B cell (primary cell): Measurements from ENCODE around the gene KCNQ2. TPM values are rescaled to one million over a fixed set of nuclear protein-coding genes. Genes with fewer than 3 reads are reported as not detected.

ENCODE experiments used
- ATAC-seq: fragments of 200-7000 bp; cut with Tn5 transposase; one replicate; pipeline ENCODE4 v1.10.0; 2021; ENCODE audit warnings: low read depth, mild to moderate bottlenecking, moderate number of reproducible peaks, moderate library complexity
- CTCF ChIA-PET: fragments of 350-600 bp; sonication (Branson Sonifier 250); formaldehyde crosslinking; loops from one replicate; lab custom pipeline; 2021; ENCODE audit warnings: antibody characterized with exemption, inconsistent platforms; lab: Charles Lee
- POLR2A ChIA-PET: fragments of 350-600 bp; sonication (Branson Sonifier 250); formaldehyde crosslinking; loops from one replicate; lab custom pipeline; 2021; ENCODE audit warnings: antibody characterized with exemption; lab: Charles Lee
- DNase-seq: peaks from one replicate; pipeline ENCODE4 v3.0.0; 2013
- H2AFZ ChIP-seq: 2 replicates; pipeline ENCODE4 v1.6.1; 2012; ENCODE audit warnings: mild to moderate bottlenecking, low read depth, low read length; ENCODE audit not compliant: insufficient read depth, poor library complexity, severe bottlenecking
- H3K27ac ChIP-seq, 2 donors: 1 replicate in 1 of 2; 2 replicates in 1 of 2; pipeline ENCODE4 v1.5.1; 2012 to 2013; ENCODE audit warnings: low read length in 2 of 2, mild to moderate bottlenecking in 2 of 2, moderate library complexity in 1 of 2
- H3K27me3 ChIP-seq, 4 experiments: fragments of 200-600 bp in 1 of 4; sonication (generic) in 1 of 4; replicated peaks in 1 of 4; 1 replicate in 2 of 4; 2 replicates in 2 of 4; pipeline versions ENCODE4 v1.6.1 to v1.7.0; 2013 to 2016; ENCODE audit warnings: low read length in 3 of 4, mild to moderate bottlenecking in 2 of 4, mixed read lengths in 1 of 4, moderate library complexity in 1 of 4; ENCODE audit not compliant: insufficient read depth in 4 of 4, control insufficient read depth in 3 of 4; ENCODE audit errors: control extremely low read depth in 1 of 4
- H3K36me3 ChIP-seq, 2 experiments: replicated peaks in 1 of 2; 1 replicate in 1 of 2; 2 replicates in 1 of 2; pipeline versions ENCODE4 v1.6.1 to v1.7.1; 2013; ENCODE audit warnings: low read length in 1 of 2; ENCODE audit not compliant: insufficient read depth in 2 of 2, control insufficient read depth in 1 of 2; ENCODE audit errors: control extremely low read depth in 1 of 2, extremely low read depth in 1 of 2
- H3K4me1 ChIP-seq, 2 donors: fragments of 200-600 bp in 1 of 2; sonication (generic) in 1 of 2; 1 replicate in 1 of 2; 2 replicates in 1 of 2; pipeline versions ENCODE4 v1.5.1 to v1.6.1; 2013 to 2017; ENCODE audit warnings: low read length in 2 of 2; ENCODE audit not compliant: control insufficient read depth in 2 of 2, insufficient read depth in 2 of 2
- H3K4me2 ChIP-seq: replicated peaks from 2 replicates; pipeline ENCODE3; 2012; ENCODE audit warnings: mild to moderate bottlenecking, low read depth, low read length; ENCODE audit not compliant: poor library complexity, severe bottlenecking
- H3K4me3 ChIP-seq, 5 experiments: fragments of 200-600 bp in 1 of 5; sonication (generic) in 1 of 5; 1 replicate in 3 of 5; 2 replicates in 2 of 5; pipeline versions ENCODE4 v1.5.1 to v1.7.0; 2011 to 2016; ENCODE audit warnings: low read length in 4 of 5, mild to moderate bottlenecking in 4 of 5, low read depth in 2 of 5, control low read depth in 1 of 5, moderate library complexity in 1 of 5; ENCODE audit not compliant: insufficient read depth in 1 of 5; ENCODE audit errors: control extremely low read depth in 1 of 5, extremely low read depth in 1 of 5
- H3K79me2 ChIP-seq: fragments of 200-600 bp; sonication (generic); one replicate; pipeline ENCODE4 v1.6.0; 2016; ENCODE audit warnings: low read length; ENCODE audit not compliant: control insufficient read depth, insufficient read depth
- H3K9ac ChIP-seq: fragments of 200-600 bp; sonication (generic); 2 replicates; pipeline ENCODE4 v1.6.1; 2017; ENCODE audit warnings: mild to moderate bottlenecking, low read length, moderate library complexity
- H3K9me3 ChIP-seq, 3 donors: one replicate each; pipeline versions ENCODE4 v1.6.1 to v1.7.1; 2013; ENCODE audit warnings: low read length in 2 of 3; ENCODE audit not compliant: control insufficient read depth in 2 of 3, insufficient read depth in 1 of 3; ENCODE audit errors: control extremely low read depth in 1 of 3
- H4K20me1 ChIP-seq: 2 replicates; pipeline ENCODE4 v1.6.0; 2012; ENCODE audit warnings: mild to moderate bottlenecking, low read length; ENCODE audit not compliant: insufficient read depth, control insufficient read depth, poor library complexity, severe bottlenecking
- H3K27ac Mint-ChIP-seq: one replicate; pipeline ENCODE4 v1.8.0; 2021; ENCODE audit warnings: mixed read lengths
- H3K27me3 Mint-ChIP-seq: one replicate; pipeline ENCODE4 v1.8.0; 2021; ENCODE audit warnings: mixed read lengths
- H3K4me1 Mint-ChIP-seq: one replicate; pipeline ENCODE4 v1.8.0; 2021; ENCODE audit warnings: mixed read lengths
- H3K4me3 Mint-ChIP-seq: one replicate; pipeline ENCODE4 v1.8.0; 2021; ENCODE audit warnings: mixed read lengths
- H3K9me3 Mint-ChIP-seq: one replicate; pipeline ENCODE4 v1.8.0; 2022; ENCODE audit warnings: mixed read lengths; ENCODE audit not compliant: insufficient read depth
- CTCF ChIP-seq: fragments of 200-600 bp; IDR thresholded peaks from one replicate; pipeline ENCODE4 v1.8.0; 2022; ENCODE audit warnings: antibody characterized with exemption, mild to moderate bottlenecking
- EZH2 ChIP-seq: IDR thresholded peaks from 2 replicates; pipeline ENCODE4 v1.6.1; 2012; ENCODE audit warnings: borderline replicate concordance, low read depth, mild to moderate bottlenecking, moderate library complexity, low read length; ENCODE audit not compliant: insufficient read depth, poor library complexity, severe bottlenecking
- WGBS: methylation state at CpG from one replicate; pipeline ENCODE4 v1.1.5; 2013; ENCODE audit warnings: missing lambda C conversion rate; ENCODE audit not compliant: insufficient coverage; 5-methylcytosine and 5-hydroxymethylcytosine counted together
- intact Hi-C: fragments of 100-400 bp; cut with micrococcal nuclease; formaldehyde crosslinking; loops from one replicate; pipeline ENCODE4 v1.10.0; 2022
- polyA plus RNA-seq: library from polyadenylated mRNA; depleted of rRNA; stranded (reverse); fragments of >200 nt; gene quantifications from 2 replicates; pipeline ENCODE4 v1.2.3, GENCODE V29; 2012
- total RNA-seq, 2 donors: library from RNA; stranded (reverse); fragments of 120-200 nt in 1 of 2; gene quantifications; 1 replicate in 1 of 2; 2 replicates in 1 of 2; pipeline versions ENCODE4 v1.2.3 to v1.2.4, GENCODE V29; 2013 to 2022

KCNQ2 gene
- total and polyA plus RNA-seq, 2 donors (not counting 1 experiment from before 2014, with no cell fraction given), result 0.12 TPM; not detected in 1

- TF ChIP-seq CTCF (no peak), EZH2 (no peak)
- intact Hi-C loops, result no loop called here
- Histone ChIP-seq H3K9me3 (peaks cover 0 to 19% (median 0%) of the 10 kb centered on the region in 3 donors), H3K4me3 (no peak overlapping the region), H3K4me2 (no peak overlapping the region), H3K79me2 (no peaks in the 10 kb centered on the region), H3K36me3 (no peaks in the 10 kb centered on the region), H2AFZ (no peak overlapping the region), H3K9ac (no peak overlapping the region), H4K20me1 (no peaks in the 10 kb centered on the region), H3K27me3 (peaks cover 0 to 3% (median 0%) of the 10 kb centered on the region in 4 experiments), H3K4me1 (no peaks in the 10 kb centered on the region), H3K27ac (no peak overlapping the region)
- DNase-seq (no peak), ATAC-seq (no peak)
- Mint-ChIP-seq H3K27ac (no peak overlapping the region), H3K27me3 (peaks cover 3% of the 10 kb centered on the region), H3K9me3 (no peaks in the 10 kb centered on the region), H3K4me1 (no peaks in the 10 kb centered on the region), H3K4me3 (no peak overlapping the region)
- CTCF ChIA-PET, result no interaction called here
- POLR2A ChIA-PET, result no interaction called here
- WGBS, result 94% methylated on average over 16 of the region's 23 CpGs
Measured at GRCh38 chr20:63409834-63410435, 62.5 kb downstream of the KCNQ2 start.

- H3K9me3 ChIP-seq, result peaks cover 0 to 21% (median 0%) of the 10 kb centered on the region in 3 donors
- H3K27ac ChIP-seq, result no peak overlapping the region
- no peaks in the 10 kb centered on the region for H3K36me3 ChIP-seq
- ChIA-PET CTCF (no interaction called here), POLR2A (no interaction called here)
- Mint-ChIP-seq H3K4me1 (no peaks in the 10 kb centered on the region), H3K9me3 (no peaks in the 10 kb centered on the region), H3K27ac (no peak overlapping the region), H3K27me3 (peaks cover 3% of the 10 kb centered on the region), H3K4me3 (no peak overlapping the region)
- H4K20me1 ChIP-seq, result no peaks in the 10 kb centered on the region
- no peak overlapping the region for H3K9ac ChIP-seq
- H3K4me3 ChIP-seq, result no peak overlapping the region
- ATAC-seq (no peak), DNase-seq (no peak)
- H3K4me1 ChIP-seq, result no peaks in the 10 kb centered on the region
- H3K4me2 ChIP-seq, result no peak overlapping the region
- no peak overlapping the region for H2AFZ ChIP-seq
- H3K79me2 ChIP-seq, result no peaks in the 10 kb centered on the region
- 94% methylated on average over 18 of the region's 21 CpGs for WGBS
- peaks cover 0 to 3% (median 0%) of the 10 kb centered on the region in 4 experiments for H3K27me3 ChIP-seq
- TF ChIP-seq EZH2, result no peak
- no peak for TF ChIP-seq CTCF
- intact Hi-C loops, result no loop called here
Measured at GRCh38 chr20:63409066-63409833, 63.2 kb downstream of the KCNQ2 start.
